Measurements from ENCODE around the gene LCN9. TPM values are rescaled to one million over a fixed set of nuclear protein-coding genes. Genes with fewer than 3 reads are reported as not detected.

Gene LCN9
- total RNA-seq, 1 donor: not detected

GRCh38 chr9:135677641-135678168 is 14.6 kb downstream of the LCN9 start:
- no peaks in the 10 kb centered on the region for H3K9me3 ChIP-seq (ENCODE audit: low read depth, low read length)
- H3K4me3 ChIP-seq (ENCODE audit: low read length): no peak overlapping the region
- no peaks in the 10 kb centered on the region for H3K4me1 ChIP-seq (ENCODE audit: insufficient read depth, low read length)
- H3K27me3 ChIP-seq (ENCODE audit: insufficient read depth, low read length): no peaks in the 10 kb centered on the region

GRCh38 chr9:135678236-135679017 is 15.3 kb downstream of the LCN9 start:
- H3K4me1 ChIP-seq (ENCODE audit: insufficient read depth, low read length): no peaks in the 10 kb centered on the region
- H3K9me3 ChIP-seq (ENCODE audit: low read depth, low read length): no peaks in the 10 kb centered on the region
- no peak overlapping the region for H3K4me3 ChIP-seq (ENCODE audit: low read length)
- H3K27me3 ChIP-seq (ENCODE audit: insufficient read depth, low read length): no peaks in the 10 kb centered on the region

- no peak overlapping the region for H3K4me3 ChIP-seq (ENCODE audit: low read length)
- no peaks in the 10 kb centered on the region for H3K9me3 ChIP-seq (ENCODE audit: low read depth, low read length)
- H3K4me1 ChIP-seq (ENCODE audit: insufficient read depth, low read length): no peaks in the 10 kb centered on the region
- no peaks in the 10 kb centered on the region for H3K27me3 ChIP-seq (ENCODE audit: insufficient read depth, low read length)
Measured at GRCh38 chr9:135680056-135680455, 16.9 kb downstream of the LCN9 start.

GRCh38 chr9:135681161-135681560 is 18.1 kb downstream of the LCN9 start:
- no peaks in the 10 kb centered on the region for H3K9me3 ChIP-seq (ENCODE audit: low read depth, low read length)
- H3K4me1 ChIP-seq (ENCODE audit: insufficient read depth, low read length): no peaks in the 10 kb centered on the region
- no peaks in the 10 kb centered on the region for H3K27me3 ChIP-seq (ENCODE audit: insufficient read depth, low read length)
- no peak overlapping the region for H3K4me3 ChIP-seq (ENCODE audit: low read length)

GRCh38 chr9:135683401-135684034 is 20.4 kb downstream of the LCN9 start:
- Histone ChIP-seq H3K4me1 (ENCODE audit: insufficient read depth, low read length) (no peaks in the 10 kb centered on the region), H3K4me3 (ENCODE audit: low read length) (no peak overlapping the region), H3K9me3 (ENCODE audit: low read depth, low read length) (no peaks in the 10 kb centered on the region), H3K27me3 (ENCODE audit: insufficient read depth, low read length) (no peaks in the 10 kb centered on the region)

- no peak overlapping the region for H3K4me3 ChIP-seq (ENCODE audit: low read length)
- no peaks in the 10 kb centered on the region for H3K27me3 ChIP-seq (ENCODE audit: insufficient read depth, low read length)
- no peaks in the 10 kb centered on the region for H3K4me1 ChIP-seq (ENCODE audit: insufficient read depth, low read length)
- H3K9me3 ChIP-seq (ENCODE audit: low read depth, low read length): no peaks in the 10 kb centered on the region
Measured at GRCh38 chr9:135684691-135685090, 21.6 kb downstream of the LCN9 start.

- no peaks in the 10 kb centered on the region for H3K4me1 ChIP-seq (ENCODE audit: insufficient read depth, low read length)
- H3K27me3 ChIP-seq (ENCODE audit: insufficient read depth, low read length): no peaks in the 10 kb centered on the region
- H3K4me3 ChIP-seq (ENCODE audit: low read length): no peak overlapping the region
- no peaks in the 10 kb centered on the region for H3K9me3 ChIP-seq (ENCODE audit: low read depth, low read length)
Measured at GRCh38 chr9:135687216-135687615, 24.1 kb downstream of the LCN9 start.

GRCh38 chr9:135689011-135689410 is 25.9 kb downstream of the LCN9 start:
- Histone ChIP-seq H3K4me3 (ENCODE audit: low read length) (no peak overlapping the region), H3K9me3 (ENCODE audit: low read depth, low read length) (no peaks in the 10 kb centered on the region), H3K27me3 (ENCODE audit: insufficient read depth, low read length) (no peaks in the 10 kb centered on the region), H3K4me1 (ENCODE audit: insufficient read depth, low read length) (no peaks in the 10 kb centered on the region)

GRCh38 chr9:135690836-135691570 is 27.9 kb downstream of the LCN9 start:
- Histone ChIP-seq H3K4me1 (ENCODE audit: insufficient read depth, low read length) (no peaks in the 10 kb centered on the region), H3K27me3 (ENCODE audit: insufficient read depth, low read length) (no peaks in the 10 kb centered on the region), H3K9me3 (ENCODE audit: low read depth, low read length) (no peaks in the 10 kb centered on the region), H3K4me3 (ENCODE audit: low read length) (no peak overlapping the region)

- H3K4me3 ChIP-seq (ENCODE audit: low read length): no peak overlapping the region
Measured at GRCh38 chr9:135692410-135692809, 29.3 kb downstream of the LCN9 start.

GRCh38 chr9:135693265-135693664 is 30.2 kb downstream of the LCN9 start:
- H3K4me1 ChIP-seq (ENCODE audit: insufficient read depth, low read length): no peaks in the 10 kb centered on the region
- H3K9me3 ChIP-seq (ENCODE audit: low read depth, low read length): no peaks in the 10 kb centered on the region
- H3K27me3 ChIP-seq (ENCODE audit: insufficient read depth, low read length): no peaks in the 10 kb centered on the region
- H3K4me3 ChIP-seq (ENCODE audit: low read length): no peak overlapping the region

More at GRCh38 chr9:135692410-135692809, 29.3 kb downstream of the LCN9 start:
- H3K27me3 ChIP-seq (ENCODE audit: insufficient read depth, low read length): no peaks in the 10 kb centered on the region
- no peaks in the 10 kb centered on the region for H3K4me1 ChIP-seq (ENCODE audit: insufficient read depth, low read length)
- no peaks in the 10 kb centered on the region for H3K9me3 ChIP-seq (ENCODE audit: low read depth, low read length)

- Histone ChIP-seq H3K4me1 (ENCODE audit: insufficient read depth, low read length) (no peaks in the 10 kb centered on the region), H3K27me3 (ENCODE audit: insufficient read depth, low read length) (no peaks in the 10 kb centered on the region), H3K4me3 (ENCODE audit: low read length) (no peak overlapping the region), H3K9me3 (ENCODE audit: low read depth, low read length) (no peaks in the 10 kb centered on the region)
Measured at GRCh38 chr9:135693771-135694170, 30.7 kb downstream of the LCN9 start.

GRCh38 chr9:135694414-135694813 is 31.3 kb downstream of the LCN9 start:
- Histone ChIP-seq H3K4me1 (ENCODE audit: insufficient read depth, low read length) (no peaks in the 10 kb centered on the region), H3K4me3 (ENCODE audit: low read length) (no peak overlapping the region), H3K27me3 (ENCODE audit: insufficient read depth, low read length) (no peaks in the 10 kb centered on the region), H3K9me3 (ENCODE audit: low read depth, low read length) (no peaks in the 10 kb centered on the region)

GRCh38 chr9:135695036-135695435 is 31.9 kb downstream of the LCN9 start:
- H3K4me1 ChIP-seq (ENCODE audit: insufficient read depth, low read length): no peaks in the 10 kb centered on the region
- H3K27me3 ChIP-seq (ENCODE audit: insufficient read depth, low read length): no peaks in the 10 kb centered on the region
- no peaks in the 10 kb centered on the region for H3K9me3 ChIP-seq (ENCODE audit: low read depth, low read length)
- no peak overlapping the region for H3K4me3 ChIP-seq (ENCODE audit: low read length)

GRCh38 chr9:135695642-135696041 is 32.5 kb downstream of the LCN9 start:
- Histone ChIP-seq H3K4me1 (ENCODE audit: insufficient read depth, low read length) (no peaks in the 10 kb centered on the region), H3K27me3 (ENCODE audit: insufficient read depth, low read length) (no peaks in the 10 kb centered on the region), H3K4me3 (ENCODE audit: low read length) (no peak overlapping the region), H3K9me3 (ENCODE audit: low read depth, low read length) (no peaks in the 10 kb centered on the region)
